H1 (cell line): ENCODE data around the gene GALK1. TPM values are rescaled to one million over a fixed set of nuclear protein-coding genes. Genes with fewer than 3 reads are reported as not detected.

Experiments
- CTCF ChIA-PET: fragments of 300-600 bp; sonication (Branson Sonifier 250); formaldehyde crosslinking; loops from one replicate; lab custom pipeline; 2021; ENCODE audit not compliant: partially characterized antibody; lab: Charles Lee
- POLR2A ChIA-PET: fragments of 300-600 bp; sonication (Branson Sonifier 250); formaldehyde crosslinking; loops from one replicate; lab custom pipeline; 2021; ENCODE audit warnings: inconsistent platforms; ENCODE audit not compliant: partially characterized antibody; lab: Charles Lee
- DNase-seq, 2 experiments: peaks; one replicate each; pipeline versions ENCODE4 v3.0.0 to v3.0.0-alpha.2; 2010 to 2022; ENCODE audit warnings: low spot score in 2 of 2, low read depth in 1 of 2, mixed read lengths in 1 of 2
- FAIRE-seq: peaks from 2 replicates; lab custom pipeline; 2011; peaks lifted over from hg19 to GRCh38; lab: Jason Lieb, UNC
- H2AFZ ChIP-seq: 2 replicates; pipeline ENCODE4 v1.8.1; 2012; ENCODE audit warnings: low read length, inconsistent platforms
- H2AK5ac ChIP-seq: 2 replicates; pipeline ENCODE4 v1.6.1; 2013; ENCODE audit warnings: low read depth, low read length
- H2BK120ac ChIP-seq: replicated peaks from 2 replicates; pipeline ENCODE3; 2013; ENCODE audit warnings: low read depth, low read length, inconsistent platforms
- H2BK12ac ChIP-seq: 2 replicates; pipeline ENCODE4 v1.6.1; 2013; ENCODE audit warnings: low read depth, low read length
- H2BK15ac ChIP-seq: 2 replicates; pipeline ENCODE4 v1.6.1; 2013; ENCODE audit warnings: low read length
- H2BK20ac ChIP-seq: 2 replicates; pipeline ENCODE4 v1.6.1; 2013; ENCODE audit warnings: low read length
- H2BK5ac ChIP-seq: 2 replicates; pipeline ENCODE4 v1.6.1; 2013; ENCODE audit warnings: low read depth, low read length
- H3K14ac ChIP-seq: 2 replicates; pipeline ENCODE4 v1.6.1; 2013; ENCODE audit warnings: inconsistent platforms; ENCODE audit not compliant: insufficient read length
- H3K18ac ChIP-seq: 2 replicates; pipeline ENCODE4 v1.6.1; 2013; ENCODE audit warnings: low read length; ENCODE audit errors: extremely low read depth
- H3K23ac ChIP-seq: 2 replicates; pipeline ENCODE4 v1.6.1; 2013; ENCODE audit warnings: inconsistent platforms; ENCODE audit not compliant: insufficient read length
- H3K23me2 ChIP-seq: 2 replicates; pipeline ENCODE4 v1.6.1; 2013; ENCODE audit warnings: low read depth, low read length
- H3K27ac ChIP-seq: 2 replicates; pipeline ENCODE4 v1.6.1; 2011; ENCODE audit warnings: low read depth, low read length, inconsistent platforms
- H3K27me3 ChIP-seq, 4 experiments: replicated peaks in 1 of 4; 1 replicate in 1 of 4; 2 replicates in 3 of 4; pipeline versions ENCODE4 v1.6.1 to v1.8.1; 2011 to 2013; ENCODE audit warnings: low read length in 3 of 4, mild to moderate bottlenecking in 3 of 4, inconsistent platforms in 2 of 4, mixed read lengths in 2 of 4, moderate library complexity in 1 of 4; ENCODE audit not compliant: control insufficient read depth in 3 of 4, insufficient read depth in 3 of 4; ENCODE audit errors: extremely low read depth in 1 of 4
- H3K36me3 ChIP-seq, 4 experiments: 2 replicates each; pipeline versions ENCODE4 v1.6.1 to v1.8.1; 2011 to 2013; ENCODE audit warnings: mild to moderate bottlenecking in 4 of 4, low read length in 3 of 4, moderate library complexity in 2 of 4, control low read depth in 1 of 4, inconsistent platforms in 1 of 4; ENCODE audit not compliant: insufficient read depth in 4 of 4, control insufficient read depth in 2 of 4
- H3K4ac ChIP-seq: replicated peaks from 2 replicates; pipeline ENCODE3; 2013; ENCODE audit warnings: low read length, low read depth, mixed read lengths, inconsistent platforms; ENCODE audit not compliant: insufficient read length
- H3K4me1 ChIP-seq, 4 experiments: replicated peaks in 1 of 4; 1 replicate in 1 of 4; 2 replicates in 3 of 4; pipeline versions ENCODE4 v1.6.1 to v1.8.1; 2011 to 2013; ENCODE audit warnings: low read length in 3 of 4, inconsistent platforms in 2 of 4, mixed read lengths in 1 of 4; ENCODE audit not compliant: insufficient read depth in 4 of 4, control insufficient read depth in 3 of 4
- H3K4me2 ChIP-seq, 2 experiments: 2 replicates each; pipeline versions ENCODE4 v1.6.1 to v1.8.1; 2011 to 2013; ENCODE audit warnings: low read depth in 2 of 2, low read length in 2 of 2, control low read depth in 1 of 2, inconsistent platforms in 1 of 2, mild to moderate bottlenecking in 1 of 2; ENCODE audit not compliant: insufficient read depth in 1 of 2
- H3K4me3 ChIP-seq, 4 experiments: fragments of 200-600, 300-600 bp in 1 of 4; sonication (generic), shearing (Covaris generic), sonication (Bioruptor Twin) in 1 of 4; 2 replicates each; pipeline versions ENCODE4 v1.5.1 to v1.8.1; 2011 to 2016; ENCODE audit warnings: low read length in 4 of 4, low read depth in 3 of 4, control low read depth in 2 of 4, inconsistent platforms in 2 of 4, mild to moderate bottlenecking in 2 of 4, mixed read lengths in 1 of 4, moderate library complexity in 1 of 4; ENCODE audit not compliant: insufficient read depth in 2 of 4; ENCODE audit errors: extremely low read depth in 1 of 4
- H3K56ac ChIP-seq: replicated peaks from 2 replicates; pipeline ENCODE3; 2013; ENCODE audit warnings: low read depth, mild to moderate bottlenecking, mixed read lengths, low read length, inconsistent platforms; ENCODE audit not compliant: insufficient read length
- H3K79me1 ChIP-seq: 2 replicates; pipeline ENCODE4 v1.6.1; 2013; ENCODE audit warnings: low read depth, low read length, control low read depth
- H3K79me2 ChIP-seq, 2 experiments: 2 replicates each; pipeline versions ENCODE4 v1.6.1 to v1.8.1; 2012 to 2013; ENCODE audit warnings: low read length in 2 of 2, mild to moderate bottlenecking in 2 of 2, inconsistent platforms in 1 of 2; ENCODE audit not compliant: insufficient read depth in 2 of 2, control insufficient read depth in 1 of 2
- H3K9ac ChIP-seq, 4 experiments: replicated peaks in 1 of 4; 1 replicate in 1 of 4; 2 replicates in 3 of 4; pipeline versions ENCODE4 v1.6.1 to v1.8.1; 2011 to 2013; ENCODE audit warnings: low read depth in 3 of 4, low read length in 3 of 4, control low read depth in 2 of 4, mild to moderate bottlenecking in 2 of 4, moderate library complexity in 2 of 4, inconsistent platforms in 1 of 4; ENCODE audit errors: extremely low read depth in 1 of 4
- H3K9me3 ChIP-seq, 2 experiments: 2 replicates each; pipeline versions ENCODE4 v1.6.1 to v1.8.1; 2012 to 2013; ENCODE audit warnings: mild to moderate bottlenecking in 2 of 2, moderate library complexity in 2 of 2, control low read depth in 1 of 2, inconsistent platforms in 1 of 2, low read depth in 1 of 2, low read length in 1 of 2, mixed read lengths in 1 of 2; ENCODE audit not compliant: insufficient read depth in 2 of 2
- H4K20me1 ChIP-seq, 2 experiments: replicated peaks in 1 of 2; 2 replicates each; pipeline versions ENCODE3 to v1.8.1; 2011 to 2013; ENCODE audit warnings: inconsistent platforms in 2 of 2, low read length in 2 of 2, mild to moderate bottlenecking in 1 of 2; ENCODE audit not compliant: insufficient read depth in 2 of 2, control insufficient read depth in 1 of 2
- H4K5ac ChIP-seq: 2 replicates; pipeline ENCODE4 v1.6.1; 2013; ENCODE audit warnings: low read length, low read depth, mixed read lengths, inconsistent platforms; ENCODE audit not compliant: insufficient read length
- H4K8ac ChIP-seq: 2 replicates; pipeline ENCODE4 v1.8.0; 2013; ENCODE audit warnings: mild to moderate bottlenecking, moderate library complexity, low read length, inconsistent platforms; ENCODE audit not compliant: insufficient read depth; ENCODE audit errors: extremely low read depth
- H4K91ac ChIP-seq: replicated peaks from 2 replicates; pipeline ENCODE3; 2013; ENCODE audit warnings: low read length, mixed read lengths, inconsistent platforms; ENCODE audit not compliant: insufficient read length
- CBX5 ChIP-seq: fragments of 300-800, 300-1000 bp; sonication (generic); IDR thresholded peaks from 2 replicates; pipeline ENCODE4 v1.7.1; 2016; ENCODE audit warnings: antibody characterized with exemption, low read length, low read depth
- CTCF ChIP-seq, 3 experiments: IDR thresholded peaks; 1 replicate in 2 of 3; 2 replicates in 1 of 3; pipeline versions ENCODE4 v1.5.1 to v1.6.1; 2011; ENCODE audit warnings: low read length in 3 of 3, mild to moderate bottlenecking in 3 of 3, inconsistent platforms in 2 of 3, low read depth in 1 of 3, moderate library complexity in 1 of 3; ENCODE audit not compliant: insufficient read depth in 1 of 3; ENCODE audit errors: control extremely low read depth in 1 of 3
- EZH2 ChIP-seq: fragments of 200-600 bp; sonication (generic); IDR thresholded peaks from 2 replicates; pipeline ENCODE4 v1.7.1; 2012; ENCODE audit warnings: low read depth, mild to moderate bottlenecking, moderate library complexity, low read length, inconsistent platforms; ENCODE audit not compliant: severe bottlenecking
- HDAC2 ChIP-seq, 2 experiments: fragments of 300-600 bp in 1 of 2; sonication (generic) in 1 of 2; IDR thresholded peaks; 2 replicates each; pipeline ENCODE4 v1.6.1; 2011 to 2012; ENCODE audit warnings: low read depth in 2 of 2, low read length in 2 of 2, mild to moderate bottlenecking in 2 of 2, moderate library complexity in 2 of 2, borderline replicate concordance in 1 of 2, inconsistent platforms in 1 of 2
- RAD21 ChIP-seq, 2 experiments: IDR thresholded peaks in 1 of 2; conservative IDR thresholded peaks in 1 of 2; 2 replicates each; pipeline ENCODE4 v1.6.1; 2011; ENCODE audit warnings: low read depth in 2 of 2, low read length in 2 of 2, improper control_type of control experiment in 1 of 2, inconsistent platforms in 1 of 2, mild to moderate bottlenecking in 1 of 2, moderate library complexity in 1 of 2
- RFX5 ChIP-seq: IDR thresholded peaks from 2 replicates; pipeline ENCODE4 v1.6.1; 2011; ENCODE audit warnings: low read depth, low read length, improper control_type of control experiment, borderline replicate concordance
- SIRT6 ChIP-seq: IDR thresholded peaks from one replicate; pipeline ENCODE4 v1.7.1; 2012; ENCODE audit warnings: low read length, inconsistent platforms
- USF2 ChIP-seq: IDR thresholded peaks from 2 replicates; pipeline ENCODE4 v1.6.1; 2011; ENCODE audit warnings: low read length, improper control_type of control experiment
- WGBS, 2 experiments: shearing (Covaris generic) in 1 of 2; methylation state at CpG; one replicate each; pipeline versions ENCODE4 v1.1.6 to v1.1.7; 2013 to 2015; ENCODE audit warnings: low lambda C conversion rate in 2 of 2, mixed read lengths in 2 of 2, inconsistent platforms in 1 of 2, low coverage in 1 of 2, missing lambda C conversion rate in 1 of 2; ENCODE audit not compliant: insufficient replicate concordance in 2 of 2, insufficient coverage in 1 of 2, insufficient read length in 1 of 2; ENCODE audit errors: extremely low coverage in 1 of 2, missing lambda C conversion rate in 1 of 2; 5-methylcytosine and 5-hydroxymethylcytosine counted together
- polyA plus RNA-seq, 7 experiments: library from polyadenylated mRNA; depleted of rRNA in 3 of 7; stranded (reverse) in 5 of 7; unstranded in 2 of 7; fragments of >200 nt in 5 of 7; fragments of 200-250 nt in 2 of 7; gene quantifications; 1 replicate in 5 of 7; 2 replicates in 1 of 7; 4 replicates in 1 of 7; pipeline versions ENCODE4 v1.2.1 to v1.2.3, GENCODE V29; 2011 to 2013; ENCODE audit warnings: missing spikeins in 2 of 7, mixed read lengths in 2 of 7
- total RNA-seq: library from RNA; stranded (reverse); fragmentation: NEBNext Ultra II Directional; extraction: Animal tissue kit (Norgen Biotek cat#: 25700); gene quantifications from 2 replicates; pipeline ENCODE4 v1.2.1, GENCODE V29; 2021

GALK1 gene
- total and polyA plus RNA-seq, 2 of the 8 experiments (the other 6 are each of a cell fraction or from before 2014, with no cell fraction given) = 34.1 to 47.9 TPM

- Histone ChIP-seq H3K23ac (no peak overlapping the region), H2AFZ (no peak overlapping the region), H3K56ac (no peak overlapping the region), H3K27ac (no peak overlapping the region), H3K18ac (no peak overlapping the region), H2BK12ac (no peak overlapping the region), H3K4ac (no peak overlapping the region), H2BK15ac (no peak overlapping the region), H3K4me1 (no peaks in the 10 kb centered on the region), H2BK5ac (no peak overlapping the region), H2BK20ac (no peak overlapping the region), H3K9me3 (no peaks in the 10 kb centered on the region), H3K79me1 (no peaks in the 10 kb centered on the region), H4K8ac (peak overlapping the region; percentile 68), H3K27me3 (no peaks in the 10 kb centered on the region), H4K91ac (peak overlapping the region; percentile 77), H3K9ac (no peak overlapping the region), H3K14ac (no peak overlapping the region), H3K79me2 (no peaks in the 10 kb centered on the region), H3K36me3 (no peaks in the 10 kb centered on the region), H3K4me2 (no peak overlapping the region), H3K4me3 (no peak overlapping the region), H2BK120ac (no peak overlapping the region), H4K20me1 (peaks cover 0 to 2% of the 10 kb centered on the region in 2 experiments), H4K5ac (no peak overlapping the region), H3K23me2 (no peaks in the 10 kb centered on the region), H2AK5ac (no peak overlapping the region)
- POLR2A ChIA-PET = interaction anchor here (0.9 to 1.4 kb wide), 2 partner anchors 13 to 39 kb away, joined by 3 to 4 read pairs; a partner anchor contains a TSS
- WGBS, 2 experiments = 85% methylated on average over 15 of the region's 17 CpGs; no CpG with 5 or more reads in 1 of the 2 experiments
- FAIRE-seq (no peak), DNase-seq (no peak)
- CTCF ChIA-PET = interaction anchor here (0.7 to 12.3 kb wide), 7 partner anchors 8 to 139 kb away, joined by 3 to 312 read pairs (median 7); partner anchors contain the start of gene SMIM5
- no peak for TF ChIP-seq USF2
- TF ChIP-seq RAD21 (IDR thresholded peaks at IDR 0.05 in 1 of 2, conservative IDR thresholded peaks at IDR 0.05 in 1 of 2; ENCODE audit: low read depth in 2 of 2, low read length in 2 of 2) = peak in 1 of 2 experiments; percentile 24; a peak in 2 of 4 replicates
- TF ChIP-seq SIRT6 = no peak
- TF ChIP-seq CBX5 = no peak
- no peak for TF ChIP-seq RFX5
- TF ChIP-seq CTCF (IDR thresholded peaks at IDR 0.05; ENCODE audit: control extremely low read depth in 1 of 3, insufficient read depth in 1 of 3, low read depth in 1 of 3, low read length in 3 of 3) = 0 out of 4 replicates have a peak, but pooled peaks of 1 of the 3 experiments have one; percentile 4
- no peak for TF ChIP-seq EZH2
- TF ChIP-seq HDAC2 (IDR thresholded peaks at IDR 0.05; ENCODE audit: borderline replicate concordance in 1 of 2, low read depth in 2 of 2, low read length in 2 of 2) = no peak
These were observed 24.3 kb downstream of the GALK1 start for GRCh38 chr17:75740631-75741077.
